GM12873 (cell line): ENCODE measurements around the gene ZP3.
A peak's percentile ranks its signal among the peaks of the same experiment; 100 is the strongest.
"Not testable (repeated sequence)": the region's sequence is repeated elsewhere in the genome, so short reads cannot be mapped to it uniquely, and the experiment has no call there.

Experiments used
- TF ChIP-seq, protein P1 (sequence below): IDR thresholded peaks from 2 replicates; pipeline ENCODE4 v1.5.1; 2012; ENCODE audit warnings: low read depth, mild to moderate bottlenecking, moderate library complexity, low read length, control low read depth; ENCODE audit not compliant: insufficient read depth; ENCODE audit errors: missing control alignments

The ZP3 gene

DNA sequence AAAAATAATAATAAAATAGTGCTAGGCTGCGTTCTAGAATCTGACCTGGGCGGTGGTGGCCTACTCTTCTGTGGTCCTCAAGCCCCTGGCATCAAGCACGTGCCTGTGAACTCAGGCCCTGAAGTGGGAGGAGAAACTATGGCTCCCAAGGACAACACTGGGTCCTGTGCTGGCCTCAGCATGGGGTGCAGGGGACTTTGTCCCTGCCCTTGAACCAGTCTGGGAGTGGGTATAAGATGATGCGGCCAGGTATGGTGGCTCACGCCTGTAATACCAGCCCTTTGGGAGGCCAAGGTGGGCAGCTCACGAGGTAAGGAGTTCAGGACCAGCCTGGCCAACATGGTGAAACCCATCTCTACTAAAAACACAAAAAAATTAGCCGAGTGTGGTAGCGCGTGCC, 5.5 kb downstream of the ZP3 start:
- TF ChIP-seq, protein P1, sequence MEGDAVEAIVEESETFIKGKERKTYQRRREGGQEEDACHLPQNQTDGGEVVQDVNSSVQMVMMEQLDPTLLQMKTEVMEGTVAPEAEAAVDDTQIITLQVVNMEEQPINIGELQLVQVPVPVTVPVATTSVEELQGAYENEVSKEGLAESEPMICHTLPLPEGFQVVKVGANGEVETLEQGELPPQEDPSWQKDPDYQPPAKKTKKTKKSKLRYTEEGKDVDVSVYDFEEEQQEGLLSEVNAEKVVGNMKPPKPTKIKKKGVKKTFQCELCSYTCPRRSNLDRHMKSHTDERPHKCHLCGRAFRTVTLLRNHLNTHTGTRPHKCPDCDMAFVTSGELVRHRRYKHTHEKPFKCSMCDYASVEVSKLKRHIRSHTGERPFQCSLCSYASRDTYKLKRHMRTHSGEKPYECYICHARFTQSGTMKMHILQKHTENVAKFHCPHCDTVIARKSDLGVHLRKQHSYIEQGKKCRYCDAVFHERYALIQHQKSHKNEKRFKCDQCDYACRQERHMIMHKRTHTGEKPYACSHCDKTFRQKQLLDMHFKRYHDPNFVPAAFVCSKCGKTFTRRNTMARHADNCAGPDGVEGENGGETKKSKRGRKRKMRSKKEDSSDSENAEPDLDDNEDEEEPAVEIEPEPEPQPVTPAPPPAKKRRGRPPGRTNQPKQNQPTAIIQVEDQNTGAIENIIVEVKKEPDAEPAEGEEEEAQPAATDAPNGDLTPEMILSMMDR, result no peak

DNA sequence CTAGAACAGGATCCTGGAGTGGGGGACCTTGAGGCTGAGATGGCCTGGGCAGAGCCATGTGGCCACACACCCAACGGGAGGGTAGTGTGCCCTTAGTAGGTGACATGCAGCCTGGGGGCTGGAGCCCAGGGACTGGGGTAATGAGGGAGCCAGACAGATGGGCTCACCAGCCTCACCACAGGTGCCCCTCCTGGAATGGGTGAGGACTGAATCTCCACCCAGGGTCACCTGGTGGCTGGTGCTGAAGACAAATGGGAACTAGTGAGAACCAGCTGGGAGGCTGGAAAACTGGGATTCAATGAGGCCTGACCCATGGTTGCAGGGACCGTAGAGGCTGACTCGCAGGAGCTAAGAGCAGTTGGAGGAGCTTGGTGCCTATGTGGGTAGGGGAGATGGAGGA, 6.1 kb downstream of the ZP3 start:
- TF ChIP-seq, protein P1, result no peak

DNA sequence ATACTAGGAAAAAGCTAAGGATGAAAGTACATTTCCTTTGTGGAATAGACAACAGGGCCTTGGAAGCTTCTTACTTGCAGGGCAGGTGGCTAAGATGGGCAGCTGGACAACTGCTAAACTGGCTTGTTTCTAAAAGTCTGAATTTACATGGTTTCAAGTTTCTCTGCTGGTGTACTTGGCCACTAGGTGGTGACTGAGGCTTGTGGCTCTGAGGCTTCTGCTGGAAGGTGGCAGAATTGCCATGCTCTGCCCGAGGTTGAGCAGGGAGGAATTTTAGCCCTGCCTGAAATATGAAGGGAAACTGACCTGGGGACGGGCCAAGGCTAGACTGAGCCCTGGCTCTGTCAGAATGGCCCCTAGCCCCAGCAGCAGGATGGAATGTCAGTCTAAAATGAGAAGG, 13.1 kb downstream of the ZP3 start:
- TF ChIP-seq, protein P1, result peak; percentile 64

DNA sequence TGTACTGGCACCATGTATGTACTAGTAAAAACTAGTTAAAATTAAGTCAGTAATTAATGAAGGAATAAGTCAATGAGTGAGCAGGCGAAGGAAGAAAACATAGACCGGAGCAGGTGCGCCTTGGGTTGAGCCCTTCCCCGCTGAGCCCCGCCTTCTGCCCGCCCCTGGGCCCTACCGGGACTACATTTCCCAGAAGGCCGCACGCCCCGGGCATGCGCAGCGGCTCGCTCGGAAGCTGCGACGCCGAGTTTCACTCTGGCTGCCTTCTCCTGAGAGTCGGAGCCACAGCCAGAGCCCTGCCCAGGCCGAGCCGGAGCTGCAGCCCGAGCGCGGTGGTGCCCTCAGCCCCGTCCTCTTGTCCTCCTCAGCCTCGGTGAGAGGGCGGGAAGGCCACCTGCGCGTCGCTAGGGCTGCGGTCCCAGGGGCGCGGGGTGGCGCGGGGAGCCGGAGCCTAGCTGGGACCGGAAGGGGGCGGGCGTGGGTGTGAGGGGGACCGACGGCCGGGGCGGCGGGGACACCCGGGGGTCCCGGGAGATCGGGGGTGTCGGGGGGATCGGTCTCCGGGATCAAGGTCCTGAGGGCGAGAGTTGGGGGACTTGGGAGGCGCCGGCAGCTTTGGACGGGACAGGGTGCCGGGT, 36.8 kb downstream of the ZP3 start, which contains the start of gene DTX2:
TSS of gene DTX2 (plus strand) at position 246 of the 638 bp plus-strand sequence. CDS start 18,801 bp downstream, outside the sequence.
- TF ChIP-seq, protein P1, result not testable (repeated sequence)
